Activated naive CD4-positive, alpha-beta T cell treated with anti-CD3 and anti-CD28 coated beads, Interleukin-2, amount 50 U/mL, for 24 hours (primary cell): ENCODE results near the gene TTC9C.
"Not testable (repeated sequence)": the region's sequence is repeated elsewhere in the genome, so short reads cannot be mapped to it uniquely, and the experiment has no call there.

Source experiments
- H3K27ac Mint-ChIP-seq: one replicate; pipeline ENCODE4 v1.8.0; 2021; ENCODE audit warnings: mild to moderate bottlenecking, mixed read lengths
- H3K27me3 Mint-ChIP-seq: one replicate; pipeline ENCODE4 v1.8.0; 2021; ENCODE audit warnings: mixed read lengths
- H3K36me3 Mint-ChIP-seq: one replicate; pipeline ENCODE4 v1.8.0; 2021; ENCODE audit warnings: mixed read lengths
- H3K4me1 Mint-ChIP-seq: one replicate; pipeline ENCODE4 v1.8.0; 2021; ENCODE audit warnings: mixed read lengths
- H3K4me3 Mint-ChIP-seq: one replicate; pipeline ENCODE4 v1.8.0; 2021; ENCODE audit warnings: mild to moderate bottlenecking, mixed read lengths
- H3K9me3 Mint-ChIP-seq: one replicate; pipeline ENCODE4 v1.8.0; 2021; ENCODE audit warnings: mixed read lengths

TTC9C gene

GRCh38 chr11:62757846-62758788, 29.8 kb downstream of the TTC9C start:
- H3K27ac Mint-ChIP-seq: no peak overlapping the region
- peaks cover 23% of the 10 kb centered on the region for H3K4me1 Mint-ChIP-seq
- H3K4me3 Mint-ChIP-seq: no peak overlapping the region
- no peaks in the 10 kb centered on the region for H3K9me3 Mint-ChIP-seq
- H3K36me3 Mint-ChIP-seq: peaks cover 5% of the 10 kb centered on the region
- no peaks in the 10 kb centered on the region for H3K27me3 Mint-ChIP-seq

- H3K36me3 Mint-ChIP-seq, H3K27ac Mint-ChIP-seq, H3K9me3 Mint-ChIP-seq, H3K27me3 Mint-ChIP-seq: not testable (repeated sequence)
- peaks cover 20% of the 10 kb centered on the region for H3K4me1 Mint-ChIP-seq
- peak overlapping the region; percentile 95 for H3K4me3 Mint-ChIP-seq
These were observed 32.6 kb downstream of the TTC9C start for GRCh38 chr11:62760867-62761227.

GRCh38 chr11:62770778-62771143, 42.5 kb downstream of the TTC9C start:
- H3K9me3 Mint-ChIP-seq: no peaks in the 10 kb centered on the region
- peak overlapping the region; percentile 93 for H3K4me3 Mint-ChIP-seq
- H3K4me1 Mint-ChIP-seq: peaks cover 27% of the 10 kb centered on the region
- H3K27ac Mint-ChIP-seq: peak overlapping the region; percentile 95
- no peaks in the 10 kb centered on the region for H3K27me3 Mint-ChIP-seq
- H3K36me3 Mint-ChIP-seq: no peaks in the 10 kb centered on the region

- Mint-ChIP-seq H3K4me1 (peaks cover 27% of the 10 kb centered on the region), H3K4me3 (peak within 1 kb of the TSS; percentile 93), H3K27ac (peak within 1 kb of the TSS; percentile 95)
These were observed 43.1 kb downstream of the TTC9C start, which contains the start of gene TAF6L for GRCh38 chr11:62771144-62772021. Gene TAF6L, plus strand, starts transcription at chr11:62771396. Its CDS starts 4,388 bp downstream, at chr11:62775784.

GRCh38 chr11:62774407-62774806, 46.1 kb downstream of the TTC9C start:
- H3K9me3 Mint-ChIP-seq: no peaks in the 10 kb centered on the region
- no peak overlapping the region for H3K4me3 Mint-ChIP-seq
- H3K36me3 Mint-ChIP-seq: no peaks in the 10 kb centered on the region
- H3K27me3 Mint-ChIP-seq: no peaks in the 10 kb centered on the region
- H3K4me1 Mint-ChIP-seq: peaks cover 33% of the 10 kb centered on the region
- H3K27ac Mint-ChIP-seq: no peak overlapping the region

More at GRCh38 chr11:62771144-62772021, 43.1 kb downstream of the TTC9C start, which contains the start of gene TAF6L:
- no peaks in the 10 kb centered on the region for H3K27me3 Mint-ChIP-seq
- H3K36me3 Mint-ChIP-seq: no peaks in the 10 kb centered on the region
- no peaks in the 10 kb centered on the region for H3K9me3 Mint-ChIP-seq

- Mint-ChIP-seq H3K9me3 (no peaks in the 10 kb centered on the region), H3K27ac (no peak overlapping the region)
These were observed 47.4 kb downstream of the TTC9C start for GRCh38 chr11:62775646-62776045.

GRCh38 chr11:62777389-62777788, 49.1 kb downstream of the TTC9C start:
- H3K36me3 Mint-ChIP-seq: no peaks in the 10 kb centered on the region
- peak overlapping the region; percentile 83 for H3K27ac Mint-ChIP-seq
- no peaks in the 10 kb centered on the region for H3K27me3 Mint-ChIP-seq
- no peak overlapping the region for H3K4me3 Mint-ChIP-seq
- peaks cover 11% of the 10 kb centered on the region for H3K4me1 Mint-ChIP-seq
- no peaks in the 10 kb centered on the region for H3K9me3 Mint-ChIP-seq

More at GRCh38 chr11:62775646-62776045, 47.4 kb downstream of the TTC9C start:
- Mint-ChIP-seq H3K4me3 (no peak overlapping the region), H3K36me3 (no peaks in the 10 kb centered on the region), H3K4me1 (peaks cover 23% of the 10 kb centered on the region), H3K27me3 (no peaks in the 10 kb centered on the region)

GRCh38 chr11:62778441-62778840, 50.2 kb downstream of the TTC9C start:
- Mint-ChIP-seq H3K4me1 (peaks cover 10% of the 10 kb centered on the region), H3K9me3 (no peaks in the 10 kb centered on the region), H3K27ac (no peak overlapping the region), H3K27me3 (no peaks in the 10 kb centered on the region), H3K4me3 (no peak overlapping the region), H3K36me3 (no peaks in the 10 kb centered on the region)

- no peak overlapping the region for H3K27ac Mint-ChIP-seq
- peaks cover 12% of the 10 kb centered on the region for H3K4me1 Mint-ChIP-seq
- H3K27me3 Mint-ChIP-seq: no peaks in the 10 kb centered on the region
- no peaks in the 10 kb centered on the region for H3K36me3 Mint-ChIP-seq
- no peak overlapping the region for H3K4me3 Mint-ChIP-seq
- no peaks in the 10 kb centered on the region for H3K9me3 Mint-ChIP-seq
These were observed 54.5 kb downstream of the TTC9C start for GRCh38 chr11:62782753-62783152.

- peak overlapping the region; percentile 90 for H3K27ac Mint-ChIP-seq
- H3K36me3 Mint-ChIP-seq: peaks cover 4% of the 10 kb centered on the region
- H3K4me3 Mint-ChIP-seq: peak overlapping the region; percentile 89
- no peaks in the 10 kb centered on the region for H3K27me3 Mint-ChIP-seq
- peaks cover 40% of the 10 kb centered on the region for H3K4me1 Mint-ChIP-seq
- no peaks in the 10 kb centered on the region for H3K9me3 Mint-ChIP-seq
These were observed 58.2 kb downstream of the TTC9C start for GRCh38 chr11:62786318-62787004.

GRCh38 chr11:62787005-62787759, 58.9 kb downstream of the TTC9C start, which contains the start of gene TMEM179B:
Gene TMEM179B, plus strand, starts transcription at chr11:62787402. Its CDS starts 30 bp downstream, at chr11:62787432.
- H3K4me1 Mint-ChIP-seq: peaks cover 43% of the 10 kb centered on the region
- H3K4me3 Mint-ChIP-seq: peak within 1 kb of the TSS; percentile 95
- no peaks in the 10 kb centered on the region for H3K9me3 Mint-ChIP-seq
- peak within 1 kb of the TSS; percentile 91 for H3K27ac Mint-ChIP-seq
- peaks cover 7% of the 10 kb centered on the region for H3K36me3 Mint-ChIP-seq
- no peaks in the 10 kb centered on the region for H3K27me3 Mint-ChIP-seq
